SIG-M5 (cell line): ENCODE data around the gene CTRB2.

Source experiments
- DNase-seq: peaks from one replicate; lab custom pipeline; 2025; lab: John Stamatoyannopoulos, UW

Gene CTRB2

GRCh38 chr16:75175074-75175473 is 31.9 kb downstream of the CTRB2 start:
- DNase-seq: no peak

DNA sequence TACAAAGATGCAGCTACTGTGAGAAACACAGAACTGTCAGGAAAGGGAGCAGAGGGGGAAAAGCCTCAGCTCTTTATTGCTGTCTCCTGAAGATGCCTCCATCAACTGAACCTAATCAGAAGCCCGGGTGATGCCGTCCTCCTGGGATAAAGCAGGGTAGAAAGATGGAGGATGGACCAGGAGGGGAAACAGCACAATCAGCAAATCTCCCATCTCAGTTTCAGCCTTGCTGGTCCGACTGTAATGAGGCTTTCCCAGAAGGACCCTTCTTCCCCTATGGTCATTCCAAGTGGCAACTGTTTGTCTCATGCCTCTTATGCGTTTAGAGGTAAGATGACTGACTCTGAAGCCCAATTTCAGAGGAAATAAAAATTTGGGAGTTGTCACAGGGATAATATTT is 34.4 kb downstream of the CTRB2 start:
- DNase-seq: no peak

DNA sequence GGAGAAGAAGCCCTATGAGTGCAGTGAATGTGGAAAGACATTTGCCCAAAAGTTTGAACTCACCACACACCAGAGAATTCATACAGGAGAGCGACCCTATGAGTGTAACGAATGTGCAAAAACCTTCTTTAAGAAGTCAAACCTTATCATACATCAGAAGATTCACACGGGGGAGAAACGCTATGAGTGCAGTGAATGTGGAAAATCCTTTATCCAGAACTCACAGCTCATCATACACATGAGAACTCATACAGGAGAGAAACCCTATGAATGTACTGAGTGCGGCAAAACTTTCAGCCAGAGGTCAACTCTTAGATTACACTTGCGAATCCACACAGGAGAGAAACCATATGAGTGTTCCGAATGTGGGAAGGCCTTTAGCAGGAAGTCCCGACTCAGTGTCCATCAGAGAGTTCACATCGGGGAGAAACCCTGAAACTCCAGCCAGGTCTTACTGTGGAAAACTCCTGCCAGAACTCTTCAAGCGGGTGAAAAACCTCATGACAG is 37.0 kb downstream of the CTRB2 start:
- no peak for DNase-seq

GRCh38 chr16:75160386-75160785 is 46.6 kb downstream of the CTRB2 start:
- no peak for DNase-seq
